Mucosa of descending colon (tissue), 3 donors: ENCODE data around the gene NMT2. TPM values are rescaled to one million over a fixed set of nuclear protein-coding genes. Genes with fewer than 3 reads are reported as not detected.

Source experiments
- ATAC-seq: fragments of 200-7000 bp; cut with Tn5 transposase; one replicate; pipeline ENCODE4 v1.9.1; 2020; ENCODE audit warnings: mild to moderate bottlenecking, moderate library complexity
- DNase-seq, 3 donors: peaks; one replicate each; pipeline ENCODE4 v3.0.0-alpha.2; 2020
- H3K36me3 ChIP-seq: fragments of 200-600 bp; one replicate; pipeline ENCODE4 v1.8.0; 2021; ENCODE audit warnings: low read depth, mild to moderate bottlenecking
- H3K4me1 ChIP-seq: fragments of 200-600 bp; one replicate; pipeline ENCODE4 v1.8.0; 2021; ENCODE audit warnings: low read depth, mild to moderate bottlenecking
- H3K4me3 ChIP-seq: fragments of 200-600 bp; one replicate; pipeline ENCODE4 v1.8.0; 2021; ENCODE audit warnings: mild to moderate bottlenecking
- H3K9me3 ChIP-seq: fragments of 200-600 bp; one replicate; pipeline ENCODE4 v1.8.0; 2021; ENCODE audit warnings: mild to moderate bottlenecking
- intact Hi-C, 2 donors: fragments of 100-400 bp; cut with DNase I in 1 of 2; cut with micrococcal nuclease in 1 of 2; formaldehyde crosslinking; loops; one replicate each; pipeline versions ENCODE4 v1.11.0 to v1.11.1; 2022; cut with DNase I, micrococcal nuclease
- total RNA-seq, 3 donors: library from RNA; stranded (reverse); fragmentation: NEBNext Ultra II Directional in 2 of 3; extraction: Animal tissue kit (Norgen Biotek cat#: 25700) in 2 of 3; gene quantifications; one replicate each; pipeline versions ENCODE4 v1.2.1 to v1.2.4, GENCODE V29; 2021 to 2023
- TF ChIP-seq, protein P1 (sequence below): fragments of 200-600 bp; IDR thresholded peaks from one replicate; pipeline ENCODE4 v1.8.0; 2022; ENCODE audit warnings: antibody characterized with exemption, mild to moderate bottlenecking
- donor health status: DM: no; HTN: no; CAD: no; lungs with moderate emphysema.
- donor health status: DM: no; HTN: no; CAD: no.
- donor health status: DM: no; HTN: yes; CAD: no.

NMT2 gene
- total RNA-seq, 3 donors from 2014 or later, result 21.8 to 26.4 (median 24.3) TPM

DNA sequence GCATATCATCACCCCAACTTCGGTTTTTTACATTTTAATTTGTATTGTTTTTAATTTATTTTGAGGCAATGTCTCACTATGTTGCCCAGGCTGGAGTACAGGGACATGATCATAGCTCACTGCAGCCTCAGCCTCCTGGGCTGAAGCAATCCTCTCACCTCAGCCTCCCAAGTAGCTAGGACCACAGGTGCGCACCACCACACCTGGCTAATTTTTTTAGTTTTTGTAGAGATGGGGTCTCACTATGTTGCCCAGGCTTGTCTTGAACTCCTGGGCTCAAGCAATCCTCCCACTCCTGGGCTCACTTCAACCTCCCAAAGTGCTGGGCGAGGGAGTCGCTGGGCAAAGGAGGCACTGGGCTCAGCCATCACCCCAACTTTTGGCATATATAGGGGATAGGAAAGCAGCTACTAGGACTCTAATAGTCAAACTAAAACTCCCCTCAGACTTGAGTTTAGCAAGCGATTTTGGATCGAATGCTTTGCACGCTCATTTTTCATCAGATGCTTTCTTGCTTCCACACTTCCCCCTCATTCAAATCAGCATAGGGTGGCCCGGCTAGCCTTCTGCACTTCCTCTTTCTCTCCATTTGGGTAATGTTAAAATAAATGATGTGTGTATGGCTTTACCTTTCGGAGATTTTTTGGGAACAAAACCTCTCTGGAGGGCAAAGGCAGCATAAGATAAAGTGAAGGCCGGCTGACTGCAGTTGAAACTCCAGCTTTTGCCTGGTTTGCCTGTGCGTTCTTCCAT is 20.8 kb upstream of the NMT2 start:
- no peaks in the 10 kb centered on the region for H3K4me1 ChIP-seq
- intact Hi-C loops, result no loop called here
- no peak for DNase-seq
- no peak for ATAC-seq
- TF ChIP-seq, protein P1, sequence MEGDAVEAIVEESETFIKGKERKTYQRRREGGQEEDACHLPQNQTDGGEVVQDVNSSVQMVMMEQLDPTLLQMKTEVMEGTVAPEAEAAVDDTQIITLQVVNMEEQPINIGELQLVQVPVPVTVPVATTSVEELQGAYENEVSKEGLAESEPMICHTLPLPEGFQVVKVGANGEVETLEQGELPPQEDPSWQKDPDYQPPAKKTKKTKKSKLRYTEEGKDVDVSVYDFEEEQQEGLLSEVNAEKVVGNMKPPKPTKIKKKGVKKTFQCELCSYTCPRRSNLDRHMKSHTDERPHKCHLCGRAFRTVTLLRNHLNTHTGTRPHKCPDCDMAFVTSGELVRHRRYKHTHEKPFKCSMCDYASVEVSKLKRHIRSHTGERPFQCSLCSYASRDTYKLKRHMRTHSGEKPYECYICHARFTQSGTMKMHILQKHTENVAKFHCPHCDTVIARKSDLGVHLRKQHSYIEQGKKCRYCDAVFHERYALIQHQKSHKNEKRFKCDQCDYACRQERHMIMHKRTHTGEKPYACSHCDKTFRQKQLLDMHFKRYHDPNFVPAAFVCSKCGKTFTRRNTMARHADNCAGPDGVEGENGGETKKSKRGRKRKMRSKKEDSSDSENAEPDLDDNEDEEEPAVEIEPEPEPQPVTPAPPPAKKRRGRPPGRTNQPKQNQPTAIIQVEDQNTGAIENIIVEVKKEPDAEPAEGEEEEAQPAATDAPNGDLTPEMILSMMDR, result no peak
- no peaks in the 10 kb centered on the region for H3K9me3 ChIP-seq
- H3K36me3 ChIP-seq, result no peaks in the 10 kb centered on the region
- H3K4me3 ChIP-seq, result no peak overlapping the region

DNA sequence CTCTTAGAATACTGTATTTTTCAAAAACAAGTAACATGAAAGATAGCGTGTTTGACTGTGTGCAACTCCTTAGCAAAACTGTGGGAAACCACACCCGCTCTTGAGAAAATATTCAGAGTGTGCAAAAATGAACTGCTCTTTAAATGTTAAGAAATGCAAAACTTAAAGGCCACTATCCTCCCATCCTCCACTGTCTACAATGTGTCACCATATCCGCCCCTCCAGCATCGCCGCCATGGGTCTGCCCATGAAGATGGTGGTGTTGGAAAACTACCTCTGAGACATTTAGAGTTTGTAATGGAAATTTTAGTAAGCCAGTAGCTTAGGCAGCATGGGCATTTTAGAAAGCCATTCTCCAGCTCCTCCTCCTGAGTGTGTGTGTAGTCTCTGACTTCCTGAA is 20.1 kb upstream of the NMT2 start:
- no peak for DNase-seq
- H3K4me1 ChIP-seq, result no peaks in the 10 kb centered on the region
- no peak overlapping the region for H3K4me3 ChIP-seq
- H3K9me3 ChIP-seq, result no peaks in the 10 kb centered on the region
- TF ChIP-seq, protein P1, result no peak
- H3K36me3 ChIP-seq, result no peaks in the 10 kb centered on the region
- ATAC-seq, result no peak
- intact Hi-C loops, result no loop called here

DNA sequence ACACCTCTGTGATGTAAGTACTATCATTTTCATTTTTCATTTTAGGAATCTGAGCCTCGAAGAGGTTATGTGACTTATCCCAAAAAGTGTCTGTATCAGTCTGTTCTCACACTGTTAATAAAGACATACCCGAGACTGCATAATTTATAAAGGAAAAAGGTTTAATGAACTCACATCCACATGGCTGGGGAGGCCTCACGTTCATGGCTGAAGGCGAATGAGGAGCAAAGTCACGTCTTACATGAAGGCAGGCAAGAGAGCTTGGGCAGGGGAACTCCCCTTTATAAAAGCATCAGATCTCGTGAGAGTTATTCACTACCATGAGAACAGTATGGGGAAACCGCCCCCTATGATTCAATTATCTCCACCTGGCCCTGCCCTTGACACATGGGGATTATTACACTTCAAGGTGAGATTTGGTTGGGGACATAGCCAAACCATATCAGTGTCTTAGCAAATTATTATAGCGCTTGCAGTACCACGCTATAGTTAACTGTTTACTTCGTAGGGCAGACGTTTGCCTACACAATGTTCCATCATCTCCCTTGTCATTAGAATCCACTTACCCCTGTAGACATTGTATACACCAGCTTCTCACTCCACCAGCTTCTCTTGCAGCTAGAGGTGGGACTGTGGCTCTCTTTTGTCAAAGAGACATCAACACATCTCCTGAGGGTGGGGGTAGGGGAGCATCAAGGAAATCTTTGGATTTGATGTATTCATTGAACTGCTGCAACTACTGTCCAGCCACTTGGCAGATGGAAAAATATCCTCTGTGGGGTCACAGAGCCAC is 15.4 kb upstream of the NMT2 start:
- Histone ChIP-seq H3K9me3 (no peaks in the 10 kb centered on the region), H3K36me3 (no peaks in the 10 kb centered on the region), H3K4me3 (no peak overlapping the region), H3K4me1 (no peaks in the 10 kb centered on the region)
- no peak for ATAC-seq
- no peak for DNase-seq
- intact Hi-C loops, result no loop called here
- TF ChIP-seq, protein P1, result no peak

DNA sequence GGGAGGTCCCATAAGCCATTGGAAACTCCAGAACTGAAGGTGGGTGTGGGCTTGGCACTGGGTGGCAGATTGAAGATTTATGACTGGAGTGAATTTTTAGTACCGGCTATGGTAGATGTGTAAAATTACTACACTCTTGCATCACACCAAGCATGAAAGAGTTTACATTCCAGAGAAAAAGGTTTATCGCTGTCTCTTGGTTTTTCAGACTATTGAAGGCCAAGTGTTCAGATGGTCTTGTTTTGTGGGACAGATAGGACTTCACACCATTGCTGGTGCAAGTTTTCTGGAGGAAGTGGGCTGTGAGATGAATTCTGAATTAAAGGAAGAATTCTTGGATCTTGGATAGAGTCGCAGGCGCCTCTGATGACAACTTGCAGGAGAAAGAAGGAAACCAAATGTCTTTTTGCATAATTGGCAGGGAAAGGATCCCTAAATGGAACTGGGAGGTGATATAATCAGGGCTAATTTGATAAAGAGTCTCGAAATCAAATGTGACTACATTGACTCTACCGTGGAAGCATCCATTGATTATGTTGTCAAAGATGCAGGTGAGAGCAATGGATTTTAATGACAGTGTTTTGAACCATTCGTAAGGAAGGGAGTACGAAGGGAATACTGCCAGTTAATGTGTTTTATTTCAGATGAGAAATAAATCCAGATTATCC is 14.2 kb upstream of the NMT2 start:
- H3K9me3 ChIP-seq, result no peaks in the 10 kb centered on the region
- ATAC-seq, result no peak
- no peak overlapping the region for H3K4me3 ChIP-seq
- no peaks in the 10 kb centered on the region for H3K4me1 ChIP-seq
- no peaks in the 10 kb centered on the region for H3K36me3 ChIP-seq
- DNase-seq, result no peak
- TF ChIP-seq, protein P1, result no peak
- intact Hi-C loops, result no loop called here

DNA sequence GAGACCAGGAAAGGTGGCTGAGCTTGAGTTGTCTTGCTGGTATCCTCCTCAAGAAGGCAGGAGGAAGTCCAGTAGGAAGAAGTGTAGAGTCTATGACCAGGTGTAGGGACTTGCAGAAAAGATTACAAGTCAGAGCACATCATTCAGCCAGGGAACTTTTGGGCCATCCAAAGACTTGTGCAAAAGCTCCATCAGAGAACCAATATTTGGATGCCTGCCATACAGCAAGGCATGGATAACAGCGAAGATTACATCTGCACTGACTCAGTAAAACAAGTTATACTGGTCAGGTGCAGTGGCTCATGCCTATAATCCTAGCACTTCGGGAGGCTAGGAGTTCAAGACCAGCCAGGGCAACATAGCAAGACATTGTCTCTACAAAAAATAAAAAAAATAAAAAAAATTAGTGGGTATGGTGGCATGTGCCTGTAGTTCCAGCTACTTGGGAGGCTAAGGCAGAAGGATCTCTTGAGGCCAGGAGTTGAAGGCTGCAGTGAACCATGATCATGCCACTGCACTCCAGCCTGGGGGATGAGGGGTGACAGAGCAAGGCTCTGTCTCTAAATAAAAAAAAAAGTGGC is 13.2 kb upstream of the NMT2 start:
- TF ChIP-seq, protein P1, result no peak
- Histone ChIP-seq H3K36me3 (no peaks in the 10 kb centered on the region), H3K9me3 (no peaks in the 10 kb centered on the region), H3K4me3 (no peak overlapping the region), H3K4me1 (no peaks in the 10 kb centered on the region)
- no peak for DNase-seq
- no peak for ATAC-seq
- intact Hi-C loops, result no loop called here
